HepG2 (cell line): ENCODE data around the gene WWP2.

Experiments
- GABPA ChIP-seq, 2 experiments: IDR thresholded peaks; 2 replicates each; pipeline ENCODE4 v1.6.1; 2011 to 2016; ENCODE audit warnings: low read depth in 2 of 2, low read length in 1 of 2, missing biosample characterization in 1 of 2, missing genetic modification characterization in 1 of 2
- HDAC2 ChIP-seq: sonication (generic); formaldehyde crosslinking; IDR thresholded peaks from 2 replicates; pipeline ENCODE4 v1.4.0; 2020; ENCODE audit warnings: missing genetic modification reagents
- KDM5A ChIP-seq: fragments of 200-600 bp; sonication (generic); IDR thresholded peaks from 2 replicates; pipeline ENCODE4 v1.7.0; 2018; ENCODE audit warnings: antibody characterized with exemption, mild to moderate bottlenecking, low read length, borderline replicate concordance
- SP2 ChIP-seq: sonication (generic); formaldehyde crosslinking; IDR thresholded peaks from 2 replicates; pipeline ENCODE4 v1.5.1; 2020; ENCODE audit warnings: mild to moderate bottlenecking, missing genetic modification reagents
- ZNF207 ChIP-seq: fragments of 450-650 bp; IDR thresholded peaks from 2 replicates; pipeline ENCODE4 v1.6.1; 2016; ENCODE audit warnings: antibody characterized with exemption, borderline replicate concordance
- ZSCAN20 ChIP-seq: sonication (generic); formaldehyde crosslinking; IDR thresholded peaks from 2 replicates; pipeline ENCODE4 v1.4.0; 2020; ENCODE audit warnings: missing genetic modification reagents, mild to moderate bottlenecking, borderline replicate concordance
- TF ChIP-seq, protein P1 (sequence below): sonication (generic); formaldehyde crosslinking; IDR thresholded peaks from 2 replicates; pipeline ENCODE4 v1.5.0; 2020; ENCODE audit warnings: mild to moderate bottlenecking, missing genetic modification reagents, moderate library complexity
- TF ChIP-seq, protein P2 (sequence below): sonication (generic); formaldehyde crosslinking; IDR thresholded peaks from 2 replicates; pipeline ENCODE4 v1.5.1; 2020; ENCODE audit warnings: missing genetic modification reagents, mild to moderate bottlenecking, borderline replicate concordance
- TF ChIP-seq, protein P3 (sequence below): sonication (generic); formaldehyde crosslinking; IDR thresholded peaks from 2 replicates; pipeline ENCODE4 v1.4.0; 2020; ENCODE audit warnings: missing genetic modification reagents

DNA sequence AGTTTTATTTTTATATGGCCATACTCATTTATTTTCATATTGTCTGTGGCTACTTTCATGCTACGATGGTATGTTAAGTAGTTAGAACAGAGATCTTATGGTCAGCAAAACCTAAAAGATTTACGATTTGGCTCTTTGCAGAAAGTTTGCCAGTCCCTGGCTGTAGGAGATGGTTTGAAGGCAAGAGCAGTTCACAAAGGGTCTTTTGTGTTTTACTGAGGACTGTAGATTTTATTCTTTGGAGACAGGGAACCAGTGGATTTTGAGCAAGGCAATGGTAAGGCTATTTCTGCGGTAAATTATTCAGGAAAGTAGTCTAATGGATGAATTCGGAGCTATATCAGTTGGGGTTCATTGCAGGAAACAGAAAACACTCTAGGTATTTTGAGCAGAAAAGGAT lies 90.7 kb downstream of the WWP2 start:
- no peak for TF ChIP-seq ZSCAN20 (CRISPR knock-in tag)
- TF ChIP-seq GABPA (IDR thresholded peaks at IDR 0.05; ENCODE audit: low read depth, low read length): no peak
- no peak for TF ChIP-seq GABPA (CRISPR knock-in tag; IDR thresholded peaks at IDR 0.05; ENCODE audit: low read depth)
- TF ChIP-seq, protein P1, sequence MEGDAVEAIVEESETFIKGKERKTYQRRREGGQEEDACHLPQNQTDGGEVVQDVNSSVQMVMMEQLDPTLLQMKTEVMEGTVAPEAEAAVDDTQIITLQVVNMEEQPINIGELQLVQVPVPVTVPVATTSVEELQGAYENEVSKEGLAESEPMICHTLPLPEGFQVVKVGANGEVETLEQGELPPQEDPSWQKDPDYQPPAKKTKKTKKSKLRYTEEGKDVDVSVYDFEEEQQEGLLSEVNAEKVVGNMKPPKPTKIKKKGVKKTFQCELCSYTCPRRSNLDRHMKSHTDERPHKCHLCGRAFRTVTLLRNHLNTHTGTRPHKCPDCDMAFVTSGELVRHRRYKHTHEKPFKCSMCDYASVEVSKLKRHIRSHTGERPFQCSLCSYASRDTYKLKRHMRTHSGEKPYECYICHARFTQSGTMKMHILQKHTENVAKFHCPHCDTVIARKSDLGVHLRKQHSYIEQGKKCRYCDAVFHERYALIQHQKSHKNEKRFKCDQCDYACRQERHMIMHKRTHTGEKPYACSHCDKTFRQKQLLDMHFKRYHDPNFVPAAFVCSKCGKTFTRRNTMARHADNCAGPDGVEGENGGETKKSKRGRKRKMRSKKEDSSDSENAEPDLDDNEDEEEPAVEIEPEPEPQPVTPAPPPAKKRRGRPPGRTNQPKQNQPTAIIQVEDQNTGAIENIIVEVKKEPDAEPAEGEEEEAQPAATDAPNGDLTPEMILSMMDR (CRISPR knock-in tag): no peak
- TF ChIP-seq HDAC2 (CRISPR knock-in tag): no peak
- TF ChIP-seq, protein P2, sequence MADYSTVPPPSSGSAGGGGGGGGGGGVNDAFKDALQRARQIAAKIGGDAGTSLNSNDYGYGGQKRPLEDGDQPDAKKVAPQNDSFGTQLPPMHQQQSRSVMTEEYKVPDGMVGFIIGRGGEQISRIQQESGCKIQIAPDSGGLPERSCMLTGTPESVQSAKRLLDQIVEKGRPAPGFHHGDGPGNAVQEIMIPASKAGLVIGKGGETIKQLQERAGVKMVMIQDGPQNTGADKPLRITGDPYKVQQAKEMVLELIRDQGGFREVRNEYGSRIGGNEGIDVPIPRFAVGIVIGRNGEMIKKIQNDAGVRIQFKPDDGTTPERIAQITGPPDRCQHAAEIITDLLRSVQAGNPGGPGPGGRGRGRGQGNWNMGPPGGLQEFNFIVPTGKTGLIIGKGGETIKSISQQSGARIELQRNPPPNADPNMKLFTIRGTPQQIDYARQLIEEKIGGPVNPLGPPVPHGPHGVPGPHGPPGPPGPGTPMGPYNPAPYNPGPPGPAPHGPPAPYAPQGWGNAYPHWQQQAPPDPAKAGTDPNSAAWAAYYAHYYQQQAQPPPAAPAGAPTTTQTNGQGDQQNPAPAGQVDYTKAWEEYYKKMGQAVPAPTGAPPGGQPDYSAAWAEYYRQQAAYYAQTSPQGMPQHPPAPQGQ: no peak
- TF ChIP-seq KDM5A: no peak
- TF ChIP-seq, protein P3, sequence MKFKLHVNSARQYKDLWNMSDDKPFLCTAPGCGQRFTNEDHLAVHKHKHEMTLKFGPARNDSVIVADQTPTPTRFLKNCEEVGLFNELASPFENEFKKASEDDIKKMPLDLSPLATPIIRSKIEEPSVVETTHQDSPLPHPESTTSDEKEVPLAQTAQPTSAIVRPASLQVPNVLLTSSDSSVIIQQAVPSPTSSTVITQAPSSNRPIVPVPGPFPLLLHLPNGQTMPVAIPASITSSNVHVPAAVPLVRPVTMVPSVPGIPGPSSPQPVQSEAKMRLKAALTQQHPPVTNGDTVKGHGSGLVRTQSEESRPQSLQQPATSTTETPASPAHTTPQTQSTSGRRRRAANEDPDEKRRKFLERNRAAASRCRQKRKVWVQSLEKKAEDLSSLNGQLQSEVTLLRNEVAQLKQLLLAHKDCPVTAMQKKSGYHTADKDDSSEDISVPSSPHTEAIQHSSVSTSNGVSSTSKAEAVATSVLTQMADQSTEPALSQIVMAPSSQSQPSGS (CRISPR knock-in tag): no peak
- no peak for TF ChIP-seq SP2
- TF ChIP-seq ZNF207: no peak
